ENCODE results near the gene TLE2.

DNA sequence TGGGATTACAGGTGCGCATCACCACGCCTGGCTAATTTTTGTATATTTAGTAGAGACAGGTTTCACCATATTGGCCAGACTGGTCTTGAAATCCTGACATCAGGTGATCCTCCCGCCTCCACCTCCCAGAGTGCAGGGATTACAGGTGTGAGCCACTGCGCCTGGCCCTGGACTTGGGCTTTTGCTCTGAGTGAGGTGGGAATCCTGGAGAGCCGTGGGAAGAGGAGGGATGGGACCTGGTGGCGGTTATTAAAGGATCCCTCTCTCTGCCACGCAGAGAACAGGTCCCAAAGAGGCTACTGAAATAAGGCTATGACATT lies 34.9 kb upstream of the TLE2 start:
- TF ChIP-seq POLR2A (IDR thresholded peaks at IDR 0.05) = no peak
- TF ChIP-seq, protein P1, sequence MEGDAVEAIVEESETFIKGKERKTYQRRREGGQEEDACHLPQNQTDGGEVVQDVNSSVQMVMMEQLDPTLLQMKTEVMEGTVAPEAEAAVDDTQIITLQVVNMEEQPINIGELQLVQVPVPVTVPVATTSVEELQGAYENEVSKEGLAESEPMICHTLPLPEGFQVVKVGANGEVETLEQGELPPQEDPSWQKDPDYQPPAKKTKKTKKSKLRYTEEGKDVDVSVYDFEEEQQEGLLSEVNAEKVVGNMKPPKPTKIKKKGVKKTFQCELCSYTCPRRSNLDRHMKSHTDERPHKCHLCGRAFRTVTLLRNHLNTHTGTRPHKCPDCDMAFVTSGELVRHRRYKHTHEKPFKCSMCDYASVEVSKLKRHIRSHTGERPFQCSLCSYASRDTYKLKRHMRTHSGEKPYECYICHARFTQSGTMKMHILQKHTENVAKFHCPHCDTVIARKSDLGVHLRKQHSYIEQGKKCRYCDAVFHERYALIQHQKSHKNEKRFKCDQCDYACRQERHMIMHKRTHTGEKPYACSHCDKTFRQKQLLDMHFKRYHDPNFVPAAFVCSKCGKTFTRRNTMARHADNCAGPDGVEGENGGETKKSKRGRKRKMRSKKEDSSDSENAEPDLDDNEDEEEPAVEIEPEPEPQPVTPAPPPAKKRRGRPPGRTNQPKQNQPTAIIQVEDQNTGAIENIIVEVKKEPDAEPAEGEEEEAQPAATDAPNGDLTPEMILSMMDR (IDR thresholded peaks at IDR 0.05) = no peak
